WTC11 (cell line): ENCODE data around the gene INSC. TPM values are rescaled to one million over a fixed set of nuclear protein-coding genes. Genes with fewer than 3 reads are reported as not detected.

ENCODE experiments used
- ATAC-seq: fragments of 200-7000 bp; cut with Tn5 transposase; 2 replicates; pipeline ENCODE4 v1.10.0; 2021; ENCODE audit warnings: mild to moderate bottlenecking, moderate library complexity
- CTCF ChIA-PET: fragments of 300-600 bp; sonication (Branson Sonifier 250); formaldehyde crosslinking; loops from one replicate; lab custom pipeline; 2021; ENCODE audit warnings: antibody characterized with exemption; lab: Charles Lee
- POLR2A ChIA-PET: fragments of 350-600 bp; sonication (Branson Sonifier 250); formaldehyde crosslinking; loops from one replicate; lab custom pipeline; 2021; ENCODE audit warnings: antibody characterized with exemption; lab: Charles Lee
- DNase-seq: peaks from one replicate; pipeline ENCODE4 v3.0.0; 2021; ENCODE audit warnings: low spot score
- H3K27ac Mint-ChIP-seq: 2 replicates; pipeline ENCODE4 v1.8.0; 2021; ENCODE audit warnings: mixed read lengths
- H3K27me3 Mint-ChIP-seq: 2 replicates; pipeline ENCODE4 v1.8.0; 2021; ENCODE audit warnings: low read depth, mild to moderate bottlenecking, moderate library complexity, mixed read lengths
- H3K36me3 Mint-ChIP-seq: 2 replicates; pipeline ENCODE4 v1.8.0; 2021; ENCODE audit warnings: mixed read lengths
- H3K4me1 Mint-ChIP-seq: 2 replicates; pipeline ENCODE4 v1.8.0; 2022; ENCODE audit warnings: mixed read lengths
- H3K4me3 Mint-ChIP-seq: 2 replicates; pipeline ENCODE4 v1.8.0; 2021; ENCODE audit warnings: mild to moderate bottlenecking, moderate library complexity, mixed read lengths
- H3K9me3 Mint-ChIP-seq: 2 replicates; pipeline ENCODE4 v1.8.0; 2021; ENCODE audit warnings: mixed read lengths
- ARID4B ChIP-seq: sonication (generic); formaldehyde crosslinking; IDR thresholded peaks from 2 replicates; pipeline ENCODE4 v1.8.0; 2023; ENCODE audit warnings: missing genetic modification reagents, mild to moderate bottlenecking, borderline replicate concordance
- CDX4 ChIP-seq: fragments of 250-450 bp; sonication (Bioruptor Pico); IDR thresholded peaks from 2 replicates; pipeline ENCODE4 v1.9.0; 2021; ENCODE audit warnings: moderate library complexity, mild to moderate bottlenecking, inconsistent platforms, borderline replicate concordance
- FOXP4 ChIP-seq: sonication (generic); formaldehyde crosslinking; IDR thresholded peaks from 2 replicates; pipeline ENCODE4 v1.8.0; 2022; ENCODE audit warnings: mild to moderate bottlenecking, missing genetic modification reagents
- GRHL2 ChIP-seq: fragments of 250-450 bp; sonication (Bioruptor Pico); IDR thresholded peaks from 2 replicates; pipeline ENCODE4 v1.8.0; 2022; ENCODE audit warnings: mild to moderate bottlenecking, moderate library complexity; ENCODE audit not compliant: insufficient replicate concordance, severe bottlenecking
- SP1 ChIP-seq: sonication (generic); formaldehyde crosslinking; conservative IDR thresholded peaks from 2 replicates; pipeline ENCODE4 v1.8.1; 2022; ENCODE audit warnings: missing genetic modification reagents
- TEAD1 ChIP-seq: sonication (generic); formaldehyde crosslinking; IDR thresholded peaks from 2 replicates; pipeline ENCODE4 v1.8.0; 2022; ENCODE audit warnings: mild to moderate bottlenecking, missing genetic modification reagents
- USF2 ChIP-seq: sonication (generic); formaldehyde crosslinking; IDR thresholded peaks from 2 replicates; pipeline ENCODE4 v1.8.1; 2023; ENCODE audit warnings: mild to moderate bottlenecking, missing genetic modification reagents, moderate library complexity
- ZNF281 ChIP-seq: sonication (generic); formaldehyde crosslinking; IDR thresholded peaks from 2 replicates; pipeline ENCODE4 v1.8.0; 2023; ENCODE audit warnings: mild to moderate bottlenecking, missing genetic modification reagents
- ZNF317 ChIP-seq: sonication (generic); formaldehyde crosslinking; IDR thresholded peaks from 2 replicates; pipeline ENCODE4 v1.8.1; 2023; ENCODE audit warnings: low read depth, mild to moderate bottlenecking, moderate library complexity, missing genetic modification reagents, borderline replicate concordance
- ZNF396 ChIP-seq: fragments of 250-450 bp; sonication (Bioruptor Pico); IDR thresholded peaks from 2 replicates; pipeline ENCODE4 v1.8.0; 2021; ENCODE audit warnings: mild to moderate bottlenecking, moderate library complexity, borderline replicate concordance
- ZNF425 ChIP-seq: fragments of 250-450 bp; sonication (Bioruptor Pico); conservative IDR thresholded peaks from 2 replicates; pipeline ENCODE4 v1.9.0; 2021; ENCODE audit warnings: mild to moderate bottlenecking
- ZNF512 ChIP-seq: sonication (generic); formaldehyde crosslinking; IDR thresholded peaks from 2 replicates; pipeline ENCODE4 v1.8.1; 2022; ENCODE audit warnings: missing genetic modification reagents, borderline replicate concordance
- ZSCAN18 ChIP-seq: fragments of 250-450 bp; sonication (Bioruptor Pico); IDR thresholded peaks from 2 replicates; pipeline ENCODE4 v2.1.2; 2022; ENCODE audit warnings: mild to moderate bottlenecking, moderate library complexity
- total RNA-seq: library from RNA; stranded (reverse); gene quantifications from 3 replicates; pipeline ENCODE4 v1.2.3, GENCODE V29; 2021

Gene INSC
- total RNA-seq, 1 experiment from 2014 or later: 0.44 TPM

GRCh38 chr11:15139096-15139770, 24.5 kb downstream of the INSC start:
- Mint-ChIP-seq H3K27ac (no peak overlapping the region), H3K4me3 (no peak overlapping the region), H3K9me3 (no peaks in the 10 kb centered on the region), H3K4me1 (no peaks in the 10 kb centered on the region), H3K27me3 (no peaks in the 10 kb centered on the region), H3K36me3 (no peaks in the 10 kb centered on the region)
- POLR2A ChIA-PET: no interaction called here
- no peak for TF ChIP-seq TEAD1 (CRISPR knock-in tag)
- ATAC-seq: no peak
- DNase-seq: no peak
- CTCF ChIA-PET: interaction anchor here (0.9 to 2.1 kb wide), 3 partner anchors 20 to 38 kb away, joined by 3 to 10 read pairs (median 4); partner anchors contain the start of gene INSC

- DNase-seq (no peak), ATAC-seq (no peak)
- Mint-ChIP-seq H3K9me3 (no peaks in the 10 kb centered on the region), H3K27ac (no peak overlapping the region), H3K4me3 (no peak overlapping the region), H3K27me3 (no peaks in the 10 kb centered on the region), H3K36me3 (no peaks in the 10 kb centered on the region), H3K4me1 (no peaks in the 10 kb centered on the region)
- POLR2A ChIA-PET: no interaction called here
- CTCF ChIA-PET: interaction anchor here (0.9 to 2.1 kb wide), 3 partner anchors 19 to 39 kb away, joined by 3 to 10 read pairs (median 4); partner anchors contain the start of gene INSC
- TF ChIP-seq ARID4B (CRISPR knock-in tag): no peak
- TF ChIP-seq ZNF425 (CRISPR knock-in tag): no peak
- TF ChIP-seq ZSCAN18 (CRISPR knock-in tag): no peak
- TF ChIP-seq CDX4 (CRISPR knock-in tag): no peak
- TF ChIP-seq USF2 (CRISPR knock-in tag): no peak
- TF ChIP-seq ZNF317: no peak
- no peak for TF ChIP-seq SP1
- no peak for TF ChIP-seq ZNF281 (CRISPR knock-in tag)
- no peak for TF ChIP-seq GRHL2 (CRISPR knock-in tag)
- no peak for TF ChIP-seq ZNF396 (CRISPR knock-in tag)
- no peak for TF ChIP-seq ZNF512
- TF ChIP-seq FOXP4 (CRISPR knock-in tag): no peak
These were observed 25.4 kb downstream of the INSC start for GRCh38 chr11:15139958-15140659.
